GM18951 (cell line): ENCODE measurements around the gene SH2B3.
"Not testable (repeated sequence)": the region's sequence is repeated elsewhere in the genome, so short reads cannot be mapped to it uniquely, and the experiment has no call there.

Experiments
- POLR2A ChIP-seq: IDR thresholded peaks from 4 replicates; pipeline ENCODE4 v1.6.1; 2011; ENCODE audit warnings: mild to moderate bottlenecking; ENCODE audit not compliant: insufficient read length, insufficient read depth; ENCODE audit errors: extremely low read depth
- in situ Hi-C: fragments of 300-500 bp; cut with MboI; formaldehyde crosslinking; loops from one replicate; pipeline ENCODE4 v1.12.0; 2022; ENCODE audit warnings: low sequenced_read_pairs, mixed read lengths, inconsistent platforms; ENCODE audit not compliant: unreplicated experiment

Gene SH2B3

GRCh38 chr12:111453071-111453989 is 47.6 kb downstream of the SH2B3 start:
- in situ Hi-C loops = no loop called here
- TF ChIP-seq POLR2A = no peak

- no peak for TF ChIP-seq POLR2A
- in situ Hi-C loops = no loop called here
These were observed 48.6 kb downstream of the SH2B3 start for GRCh38 chr12:111454311-111454710.

GRCh38 chr12:111454716-111455447 is 49.2 kb downstream of the SH2B3 start:
- in situ Hi-C loops = no loop called here
- TF ChIP-seq POLR2A = no peak

GRCh38 chr12:111455448-111456320 is 50.0 kb downstream of the SH2B3 start:
- in situ Hi-C loops = no loop called here

GRCh38 chr12:111457071-111457470 is 51.3 kb downstream of the SH2B3 start:
- in situ Hi-C loops = no loop called here
- TF ChIP-seq POLR2A = no peak

More at GRCh38 chr12:111455448-111456320, 50.0 kb downstream of the SH2B3 start:
- no peak for TF ChIP-seq POLR2A

GRCh38 chr12:111457577-111457976 is 51.9 kb downstream of the SH2B3 start:
- in situ Hi-C loops = no loop called here
- no peak for TF ChIP-seq POLR2A

GRCh38 chr12:111458546-111459172 is 52.9 kb downstream of the SH2B3 start:
- no peak for TF ChIP-seq POLR2A
- in situ Hi-C loops = no loop called here

- in situ Hi-C loops = not testable (repeated sequence)
These were observed 54.4 kb downstream of the SH2B3 start for GRCh38 chr12:111460111-111460510.

GRCh38 chr12:111462210-111462769 is 56.6 kb downstream of the SH2B3 start:
- no peak for TF ChIP-seq POLR2A
- in situ Hi-C loops = no loop called here

- in situ Hi-C loops = no loop called here
- TF ChIP-seq POLR2A = no peak
These were observed 61.6 kb downstream of the SH2B3 start for GRCh38 chr12:111467092-111467856.

- in situ Hi-C loops = no loop called here
- no peak for TF ChIP-seq POLR2A
These were observed 62.1 kb downstream of the SH2B3 start for GRCh38 chr12:111467857-111468241.

- no peak for TF ChIP-seq POLR2A
- in situ Hi-C loops = no loop called here
These were observed 63.7 kb downstream of the SH2B3 start for GRCh38 chr12:111469401-111469800.
